Measurements from ENCODE around the gene LGR5. TPM values are rescaled to one million over a fixed set of nuclear protein-coding genes. Genes with fewer than 3 reads are reported as not detected.

LGR5 gene
- total RNA-seq, 1 donor from 2014 or later: not detected

GRCh38 chr12:71438670-71439361 is 782 bp upstream of the LGR5 start:
- DNase-seq (ENCODE audit: extremely low read depth, low read depth, low spot score): no peak

GRCh38 chr12:71439362-71439612 is 311 bp upstream of the LGR5 start:
- no peak for DNase-seq (ENCODE audit: extremely low read depth, low read depth, low spot score)

GRCh38 chr12:71440345-71440762 is 756 bp downstream of the LGR5 start:
- no peak for DNase-seq (ENCODE audit: extremely low read depth, low read depth, low spot score)

- no peak for DNase-seq (ENCODE audit: extremely low read depth, low read depth, low spot score)
Measured at GRCh38 chr12:71440763-71441748, 1.5 kb downstream of the LGR5 start.

DNA sequence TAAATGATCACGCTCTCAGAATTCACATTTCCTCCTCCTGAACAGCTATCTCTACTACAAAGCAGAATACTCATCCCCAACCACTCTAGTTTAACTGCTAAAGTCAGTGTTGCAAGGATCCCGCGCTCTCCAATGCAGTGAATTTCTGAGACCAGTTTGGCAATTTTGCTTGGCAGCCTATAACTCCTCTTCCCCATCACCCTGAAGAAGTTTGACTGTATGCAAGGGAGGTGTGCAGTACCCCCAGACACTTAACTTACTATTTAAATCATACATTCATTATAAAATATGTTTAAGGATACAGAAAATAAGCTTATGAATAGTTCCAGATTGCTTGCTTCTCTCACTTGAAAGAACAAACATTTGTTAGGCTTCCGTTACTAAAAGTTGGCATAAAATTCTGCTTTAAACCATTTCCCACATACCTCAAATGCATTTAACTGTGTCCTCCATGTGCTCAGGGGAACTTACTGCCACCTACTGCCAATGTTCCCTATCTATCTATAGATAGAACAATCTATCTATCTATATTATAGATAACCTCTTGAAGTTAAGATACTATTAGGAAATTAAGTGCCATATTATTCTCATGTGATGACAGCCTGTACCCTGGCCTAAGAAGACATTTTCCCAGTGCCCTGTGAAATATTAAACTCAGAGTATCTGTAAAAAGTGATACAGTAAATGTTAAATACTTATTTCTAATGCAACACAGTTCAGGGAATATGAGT is 2.4 kb downstream of the LGR5 start:
- no peak for DNase-seq (ENCODE audit: extremely low read depth, low read depth, low spot score)

DNA sequence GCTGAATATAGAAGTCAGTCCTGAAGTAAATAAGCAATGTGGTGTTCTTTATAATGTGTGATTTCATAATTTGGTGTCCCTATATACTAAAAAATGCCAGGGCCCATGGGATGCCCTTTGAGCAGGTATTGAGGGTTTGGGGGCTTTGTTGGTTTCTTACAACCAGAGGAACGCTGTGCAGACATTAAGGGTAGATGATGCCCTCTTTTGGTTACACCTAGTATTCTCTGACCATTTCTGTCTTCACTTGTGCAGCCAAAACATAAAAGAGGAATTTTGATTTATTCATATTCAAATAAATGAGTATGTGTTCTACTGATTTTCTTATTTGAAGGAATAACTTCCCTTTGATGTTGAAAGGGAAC is 3.0 kb downstream of the LGR5 start:
- no peak for DNase-seq (ENCODE audit: extremely low read depth, low read depth, low spot score)

- DNase-seq (ENCODE audit: extremely low read depth, low read depth, low spot score): no peak
Measured at GRCh38 chr12:71445071-71445470, 5.5 kb downstream of the LGR5 start.

DNA sequence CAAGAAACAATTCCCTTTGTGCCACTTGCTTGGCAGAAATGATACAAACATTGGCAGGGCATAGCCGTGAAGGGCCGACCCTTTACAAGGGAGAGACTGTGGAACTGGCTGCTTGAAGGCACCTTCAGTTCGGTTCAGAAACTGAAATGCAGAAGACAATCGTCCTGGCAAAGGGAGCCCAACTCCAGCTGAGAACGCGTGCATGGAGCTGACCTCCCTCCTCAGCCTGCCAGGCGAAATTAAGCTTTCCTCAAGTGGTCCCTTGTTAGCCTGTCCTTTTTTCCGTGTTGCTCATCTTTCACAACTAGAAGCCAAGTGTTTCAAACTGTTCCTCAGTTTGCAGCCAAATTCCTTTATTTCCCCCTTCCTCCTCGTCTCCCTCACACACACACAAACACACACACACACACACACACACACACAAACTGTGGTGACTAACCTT is 8.1 kb downstream of the LGR5 start:
- DNase-seq (ENCODE audit: extremely low read depth, low read depth, low spot score): no peak

DNA sequence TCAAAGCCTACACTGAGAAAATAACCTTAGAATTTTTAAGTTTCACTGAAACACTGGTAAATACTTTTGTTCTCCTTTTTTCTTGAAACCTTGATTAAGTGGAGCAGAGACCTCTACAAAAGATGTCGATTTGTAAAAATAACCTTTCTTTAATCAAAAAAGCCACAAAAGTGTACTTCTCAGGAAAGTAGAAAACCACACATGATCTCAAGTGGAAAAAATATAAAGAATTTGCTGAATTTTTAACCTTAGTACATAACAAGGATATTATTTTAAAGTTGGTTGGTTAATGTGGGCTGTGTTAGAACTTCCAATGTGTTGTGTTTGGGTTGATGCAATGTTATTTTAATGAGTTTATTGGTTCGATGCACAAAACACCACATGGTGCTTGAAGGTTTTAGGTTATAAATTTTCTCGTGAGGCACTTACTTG is 8.6 kb downstream of the LGR5 start:
- no peak for DNase-seq (ENCODE audit: extremely low read depth, low read depth, low spot score)

DNA sequence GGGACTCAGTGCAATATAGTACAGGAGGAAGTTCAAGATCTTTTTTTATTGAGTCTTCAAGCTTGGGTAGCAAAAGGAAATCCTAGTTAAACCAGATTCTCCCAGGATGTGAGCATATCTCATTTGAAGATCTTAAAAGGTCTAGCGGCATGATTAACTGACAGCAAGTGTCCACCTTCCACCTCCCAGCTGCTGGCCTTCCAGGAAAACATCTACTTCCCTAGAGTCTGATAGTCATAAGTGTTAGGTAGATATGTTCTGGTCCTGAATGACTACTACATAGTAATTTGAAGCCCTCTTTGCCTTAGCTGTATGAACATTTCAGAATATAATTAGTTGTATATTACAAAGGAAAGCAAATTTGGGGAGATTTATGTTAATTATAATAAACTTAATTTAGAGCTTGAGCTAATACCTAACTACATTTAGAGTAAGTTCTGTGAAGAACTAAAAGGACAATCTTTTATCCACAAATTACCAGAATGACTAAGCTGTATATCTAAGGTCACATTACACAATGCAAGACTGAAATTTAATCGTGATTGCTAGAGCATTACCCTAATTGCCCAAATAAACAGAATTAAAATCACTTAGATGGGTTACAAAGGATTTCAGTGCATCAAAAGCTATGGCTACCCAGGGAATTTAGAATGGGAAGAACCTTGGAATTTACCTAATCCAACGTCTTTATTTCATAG is 9.9 kb downstream of the LGR5 start:
- DNase-seq (ENCODE audit: extremely low read depth, low read depth, low spot score): no peak

DNA sequence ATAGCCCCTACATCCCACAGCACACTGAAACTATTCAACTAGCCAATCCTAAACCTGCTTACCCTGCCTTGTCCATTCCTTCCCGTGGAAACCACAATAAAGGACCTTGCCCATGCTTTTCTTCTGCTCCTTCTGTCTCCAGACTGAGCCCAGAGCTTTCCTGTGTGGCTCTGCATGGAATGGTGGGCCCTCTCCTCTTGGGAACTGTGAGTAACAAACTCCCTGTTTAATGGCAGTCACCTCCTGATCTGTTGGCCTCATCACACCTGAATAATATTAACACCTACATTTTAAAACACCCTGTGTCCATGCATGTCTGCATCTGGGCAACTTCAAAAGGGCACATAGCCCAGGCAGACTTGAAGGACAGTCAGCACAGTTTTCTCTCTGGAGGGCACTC is 12.4 kb downstream of the LGR5 start:
- DNase-seq (ENCODE audit: extremely low read depth, low read depth, low spot score): no peak

- no peak for DNase-seq (ENCODE audit: extremely low read depth, low read depth, low spot score)
Measured at GRCh38 chr12:71455028-71455737, 15.6 kb downstream of the LGR5 start.

- no peak for DNase-seq (ENCODE audit: extremely low read depth, low read depth, low spot score)
Measured at GRCh38 chr12:71456316-71456715, 16.7 kb downstream of the LGR5 start.

DNA sequence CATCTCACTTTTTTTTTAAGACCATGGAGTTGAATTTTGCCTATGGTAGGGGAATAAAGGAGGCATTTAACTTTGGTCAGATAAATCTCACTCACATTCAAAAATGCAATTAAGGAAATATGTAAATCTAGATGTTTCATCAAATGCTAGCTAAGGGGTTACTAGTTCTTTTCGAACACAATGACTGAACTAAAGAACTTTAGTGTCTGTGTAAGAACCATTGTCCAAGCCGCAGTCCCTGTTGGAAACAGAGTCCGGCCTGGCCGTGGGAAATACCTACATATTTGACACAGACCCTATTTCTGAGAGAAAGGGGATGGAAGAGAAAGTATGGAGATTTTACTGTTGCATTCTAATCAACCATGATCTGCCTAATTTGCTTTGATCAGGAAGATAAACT is 17.4 kb downstream of the LGR5 start:
- no peak for DNase-seq (ENCODE audit: extremely low read depth, low read depth, low spot score)

GRCh38 chr12:71460318-71460717 is 20.7 kb downstream of the LGR5 start:
- no peak for DNase-seq (ENCODE audit: extremely low read depth, low read depth, low spot score)

DNA sequence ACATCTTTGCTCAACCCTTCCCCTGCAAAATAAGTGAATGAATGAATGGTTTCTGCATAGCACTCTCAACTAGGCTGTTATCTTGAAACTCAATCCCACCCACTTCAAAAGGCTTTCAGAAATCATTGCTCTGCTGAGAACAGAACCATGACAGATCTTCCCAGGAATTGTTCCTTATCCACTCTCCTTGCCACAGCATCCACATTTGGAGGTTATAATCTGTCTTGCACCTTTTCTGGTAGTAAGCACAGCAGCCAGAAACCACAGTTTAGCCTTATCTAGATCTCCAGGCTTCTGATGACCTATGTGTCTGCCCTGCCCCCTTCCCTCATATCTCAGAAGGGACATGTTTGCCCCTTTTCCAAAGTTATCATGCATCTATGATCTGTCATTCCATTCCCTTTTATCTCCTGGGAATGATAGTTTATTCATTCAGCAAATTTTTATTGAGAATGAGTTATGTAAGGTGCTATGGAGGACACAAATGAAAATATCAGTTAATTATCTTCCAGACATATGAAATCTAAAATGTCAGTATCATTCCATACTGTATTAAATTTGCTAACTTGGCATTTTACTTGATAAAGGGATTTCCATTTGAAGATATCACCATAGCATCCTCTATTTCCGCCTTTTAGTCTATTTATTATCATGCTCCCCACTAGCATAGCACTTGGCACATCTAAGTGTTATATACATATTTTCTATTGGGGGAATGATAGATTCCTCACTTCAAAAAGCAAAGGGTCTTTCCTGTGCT is 21.4 kb downstream of the LGR5 start:
- DNase-seq (ENCODE audit: extremely low read depth, low read depth, low spot score): no peak

- DNase-seq (ENCODE audit: extremely low read depth, low read depth, low spot score): no peak
Measured at GRCh38 chr12:71461787-71462328, 22.3 kb downstream of the LGR5 start.

- DNase-seq (ENCODE audit: extremely low read depth, low read depth, low spot score): no peak
Measured at GRCh38 chr12:71465796-71466195, 26.2 kb downstream of the LGR5 start.

GRCh38 chr12:71469258-71469750 is 29.7 kb downstream of the LGR5 start:
- no peak for DNase-seq (ENCODE audit: extremely low read depth, low read depth, low spot score)
